ENCODE data around the gene ZNF212. TPM values are rescaled to one million over a fixed set of nuclear protein-coding genes. Genes with fewer than 3 reads are reported as not detected.
"Not testable (repeated sequence)": the region's sequence is repeated elsewhere in the genome, so short reads cannot be mapped to it uniquely, and the experiment has no call there.

Gene ZNF212
- total RNA-seq, 3 donors from 2014 or later, result 4.3 to 12.4 (median 9.8) TPM

- Histone ChIP-seq H3K27ac (peak overlapping the region; percentile 94 to 99), H3K9me3 (no peaks in the 10 kb centered on the region), H3K36me3 (no peaks in the 10 kb centered on the region), H3K4me1 (no peaks in the 10 kb centered on the region), H3K4me3 (peak overlapping the region; percentile 47 to 96 (median 71)), H3K27me3 (no peaks in the 10 kb centered on the region)
- intact Hi-C loops (cut with DNase I; ENCODE audit: low total_unique reads), result loop anchor here (5.0 kb wide), 1 partner anchor 1856 kb away; no protein-coding TSS in a partner anchor
- no peak for DNase-seq (ENCODE audit: low spot score in 2 of 2)
- TF ChIP-seq CTCF (IDR thresholded peaks at IDR 0.05) (no peak), POLR2A (IDR thresholded peaks at IDR 0.05) (no peak), POLR2AphosphoS5 (IDR thresholded peaks at IDR 0.05) (no peak)
Measured at GRCh38 chr7:149261316-149261828, 21.9 kb downstream of the ZNF212 start.

- H3K4me3 ChIP-seq, result peak within 1 kb of the TSS; percentile 47 to 96 (median 71)
- no peaks in the 10 kb centered on the region for H3K9me3 ChIP-seq
- intact Hi-C loops (cut with DNase I; ENCODE audit: low total_unique reads), result loop anchor here (5.0 kb wide), 1 partner anchor 1855 kb away; no protein-coding TSS in a partner anchor
- peak within 1 kb of the TSS; percentile 94 to 99 for H3K27ac ChIP-seq
- H3K4me1 ChIP-seq, result no peaks in the 10 kb centered on the region
- no peaks in the 10 kb centered on the region for H3K27me3 ChIP-seq
- H3K36me3 ChIP-seq, result peaks cover 3% of the 10 kb centered on the region
- TF ChIP-seq POLR2AphosphoS5 (IDR thresholded peaks at IDR 0.05) (peak in 1 of 3 donors; percentile 8), POLR2A (IDR thresholded peaks at IDR 0.05) (no peak), CTCF (IDR thresholded peaks at IDR 0.05) (peak in 1 of 3 donors; percentile 93)
- DNase-seq (ENCODE audit: low spot score in 2 of 2), result peak; percentile 62 to 78
Measured at GRCh38 chr7:149261829-149262617, 22.6 kb downstream of the ZNF212 start, which contains the start of gene ZNF783. Gene ZNF783, plus strand, starts transcription at chr7:149262196. Its CDS starts 138 bp downstream, at chr7:149262334.

GRCh38 chr7:149266451-149266850 lies 27.0 kb downstream of the ZNF212 start:
- Histone ChIP-seq H3K36me3 (peaks cover 7% of the 10 kb centered on the region), H3K27ac (no peak overlapping the region), H3K27me3 (no peaks in the 10 kb centered on the region), H3K4me1 (no peaks in the 10 kb centered on the region), H3K9me3 (no peaks in the 10 kb centered on the region), H3K4me3 (no peak overlapping the region)
- intact Hi-C loops (cut with DNase I; ENCODE audit: low total_unique reads), result loop anchor here (5.0 kb wide), 1 partner anchor 346 kb away; no protein-coding TSS in a partner anchor
- TF ChIP-seq POLR2AphosphoS5 (IDR thresholded peaks at IDR 0.05) (no peak), CTCF (IDR thresholded peaks at IDR 0.05) (no peak), POLR2A (IDR thresholded peaks at IDR 0.05) (no peak)
- no peak for DNase-seq (ENCODE audit: low spot score in 2 of 2)

- TF ChIP-seq POLR2AphosphoS5 (IDR thresholded peaks at IDR 0.05), result no peak
- TF ChIP-seq CTCF (IDR thresholded peaks at IDR 0.05), result no peak
- no peak for TF ChIP-seq POLR2A (IDR thresholded peaks at IDR 0.05)
- Histone ChIP-seq H3K4me3 (no peak overlapping the region), H3K9me3 (no peaks in the 10 kb centered on the region), H3K4me1 (no peaks in the 10 kb centered on the region), H3K36me3 (peaks cover 7% of the 10 kb centered on the region), H3K27me3 (no peaks in the 10 kb centered on the region), H3K27ac (no peak overlapping the region)
- no peak for DNase-seq (ENCODE audit: low spot score in 2 of 2)
- intact Hi-C loops (cut with DNase I; ENCODE audit: low total_unique reads), result loop anchor here (5.0 kb wide), 1 partner anchor 345 kb away; no protein-coding TSS in a partner anchor
Measured at GRCh38 chr7:149267733-149268132, 28.3 kb downstream of the ZNF212 start.

GRCh38 chr7:149274424-149274823 lies 35.0 kb downstream of the ZNF212 start:
- H3K4me1 ChIP-seq; H3K36me3 ChIP-seq; H3K27me3 ChIP-seq; H3K9me3 ChIP-seq; H3K27ac ChIP-seq; H3K4me3 ChIP-seq; intact Hi-C loops (cut with DNase I; ENCODE audit: low total_unique reads): not testable (repeated sequence)
- DNase-seq (ENCODE audit: low spot score in 2 of 2), result peak in 1 of 2 donors; percentile 10

All from breast epithelium (tissue), 4 donors.